WTC11 (cell line): Measurements from ENCODE around the gene LHFPL2. TPM values are rescaled to one million over a fixed set of nuclear protein-coding genes. Genes with fewer than 3 reads are reported as not detected.

ENCODE experiments used
- ATAC-seq: fragments of 200-7000 bp; cut with Tn5 transposase; 2 replicates; pipeline ENCODE4 v1.10.0; 2021; ENCODE audit warnings: mild to moderate bottlenecking, moderate library complexity
- CTCF ChIA-PET: fragments of 300-600 bp; sonication (Branson Sonifier 250); formaldehyde crosslinking; loops from one replicate; lab custom pipeline; 2021; ENCODE audit warnings: antibody characterized with exemption; lab: Charles Lee
- POLR2A ChIA-PET: fragments of 350-600 bp; sonication (Branson Sonifier 250); formaldehyde crosslinking; loops from one replicate; lab custom pipeline; 2021; ENCODE audit warnings: antibody characterized with exemption; lab: Charles Lee
- DNase-seq: peaks from one replicate; pipeline ENCODE4 v3.0.0; 2021; ENCODE audit warnings: low spot score
- H3K27ac Mint-ChIP-seq: 2 replicates; pipeline ENCODE4 v1.8.0; 2021; ENCODE audit warnings: mixed read lengths
- H3K27me3 Mint-ChIP-seq: 2 replicates; pipeline ENCODE4 v1.8.0; 2021; ENCODE audit warnings: low read depth, mild to moderate bottlenecking, moderate library complexity, mixed read lengths
- H3K36me3 Mint-ChIP-seq: 2 replicates; pipeline ENCODE4 v1.8.0; 2021; ENCODE audit warnings: mixed read lengths
- H3K4me1 Mint-ChIP-seq: 2 replicates; pipeline ENCODE4 v1.8.0; 2022; ENCODE audit warnings: mixed read lengths
- H3K4me3 Mint-ChIP-seq: 2 replicates; pipeline ENCODE4 v1.8.0; 2021; ENCODE audit warnings: mild to moderate bottlenecking, moderate library complexity, mixed read lengths
- H3K9me3 Mint-ChIP-seq: 2 replicates; pipeline ENCODE4 v1.8.0; 2021; ENCODE audit warnings: mixed read lengths
- FOXJ3 ChIP-seq: sonication (generic); formaldehyde crosslinking; IDR thresholded peaks from 2 replicates; pipeline ENCODE4 v1.9.0; 2021; ENCODE audit warnings: missing genetic modification reagents, mild to moderate bottlenecking, borderline replicate concordance
- FOXP1 ChIP-seq: sonication (generic); formaldehyde crosslinking; IDR thresholded peaks from 2 replicates; pipeline ENCODE4 v1.8.0; 2022; ENCODE audit warnings: missing genetic modification reagents, mild to moderate bottlenecking, moderate library complexity, borderline replicate concordance
- JAZF1 ChIP-seq: fragments of 250-450 bp; sonication (Bioruptor Pico); IDR thresholded peaks from 2 replicates; pipeline ENCODE4 v1.9.0; 2021; ENCODE audit warnings: moderate library complexity, mild to moderate bottlenecking, inconsistent platforms
- KAT7 ChIP-seq: sonication (generic); formaldehyde crosslinking; IDR thresholded peaks from 2 replicates; pipeline ENCODE4 v1.8.1; 2023; ENCODE audit warnings: missing genetic modification reagents, mild to moderate bottlenecking, borderline replicate concordance
- NFYB ChIP-seq: sonication (generic); formaldehyde crosslinking; conservative IDR thresholded peaks from 2 replicates; pipeline ENCODE4 v1.8.0; 2022; ENCODE audit warnings: low read depth, missing genetic modification reagents
- NR3C1 ChIP-seq: sonication (generic); formaldehyde crosslinking; conservative IDR thresholded peaks from 2 replicates; pipeline ENCODE4 v1.8.1; 2023; ENCODE audit warnings: low read depth, mild to moderate bottlenecking, missing genetic modification reagents
- PREB ChIP-seq: sonication (generic); formaldehyde crosslinking; IDR thresholded peaks from 2 replicates; pipeline ENCODE4 v1.8.1; 2022; ENCODE audit warnings: mild to moderate bottlenecking, missing genetic modification reagents, moderate library complexity, borderline replicate concordance
- PRRX2 ChIP-seq: fragments of 250-450 bp; sonication (Bioruptor Pico); IDR thresholded peaks from 2 replicates; pipeline ENCODE4 v1.8.0; 2021; ENCODE audit warnings: mild to moderate bottlenecking
- RELA ChIP-seq: sonication (generic); formaldehyde crosslinking; IDR thresholded peaks from 2 replicates; pipeline ENCODE4 v1.8.1; 2022; ENCODE audit warnings: missing genetic modification reagents, mild to moderate bottlenecking, borderline replicate concordance
- ZNF317 ChIP-seq: sonication (generic); formaldehyde crosslinking; IDR thresholded peaks from 2 replicates; pipeline ENCODE4 v1.8.1; 2023; ENCODE audit warnings: low read depth, mild to moderate bottlenecking, moderate library complexity, missing genetic modification reagents, borderline replicate concordance
- ZNF396 ChIP-seq: fragments of 250-450 bp; sonication (Bioruptor Pico); IDR thresholded peaks from 2 replicates; pipeline ENCODE4 v1.8.0; 2021; ENCODE audit warnings: mild to moderate bottlenecking, moderate library complexity, borderline replicate concordance
- ZNF416 ChIP-seq: fragments of 250-450 bp; sonication (Bioruptor Pico); IDR thresholded peaks from 2 replicates; pipeline ENCODE4 v1.9.0; 2021; ENCODE audit warnings: mild to moderate bottlenecking, inconsistent platforms
- total RNA-seq: library from RNA; stranded (reverse); gene quantifications from 3 replicates; pipeline ENCODE4 v1.2.3, GENCODE V29; 2021
- TF ChIP-seq, protein P1 (sequence below): fragments of 250-450 bp; sonication (Bioruptor Pico); conservative IDR thresholded peaks from 2 replicates; pipeline ENCODE4 v1.9.0; 2021; ENCODE audit warnings: mild to moderate bottlenecking
- TF ChIP-seq, protein P2 (sequence below): sonication (generic); formaldehyde crosslinking; IDR thresholded peaks from 2 replicates; pipeline ENCODE4 v1.8.1; 2023; ENCODE audit warnings: mild to moderate bottlenecking, missing genetic modification reagents, moderate library complexity
- TF ChIP-seq, protein P3 (sequence below): fragments of 250-450 bp; sonication (Bioruptor Pico); IDR thresholded peaks from 2 replicates; pipeline ENCODE4 v1.9.0; 2021; ENCODE audit warnings: mild to moderate bottlenecking, borderline replicate concordance

Gene LHFPL2
- total RNA-seq, 1 experiment from 2014 or later = 40.6 TPM

DNA sequence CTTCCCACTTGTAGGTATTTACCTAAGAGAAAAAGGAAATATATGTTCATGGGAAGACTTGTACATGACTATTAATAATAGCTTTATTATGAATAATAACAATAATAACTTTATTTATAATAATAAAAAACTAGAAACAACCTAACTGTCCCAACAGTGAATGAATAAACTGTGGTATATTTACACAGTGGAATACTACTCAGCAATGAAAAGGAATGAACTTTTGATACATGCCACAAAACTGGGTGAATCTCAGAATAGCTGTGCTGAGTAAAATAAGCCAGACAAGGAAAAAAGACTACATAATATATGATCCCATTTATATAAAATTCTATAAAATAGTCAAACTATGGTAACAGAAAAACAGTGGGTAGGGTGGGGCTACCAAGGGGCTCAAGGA lies 199.5 kb downstream of the LHFPL2 start (continued):
- TF ChIP-seq, protein P1, sequence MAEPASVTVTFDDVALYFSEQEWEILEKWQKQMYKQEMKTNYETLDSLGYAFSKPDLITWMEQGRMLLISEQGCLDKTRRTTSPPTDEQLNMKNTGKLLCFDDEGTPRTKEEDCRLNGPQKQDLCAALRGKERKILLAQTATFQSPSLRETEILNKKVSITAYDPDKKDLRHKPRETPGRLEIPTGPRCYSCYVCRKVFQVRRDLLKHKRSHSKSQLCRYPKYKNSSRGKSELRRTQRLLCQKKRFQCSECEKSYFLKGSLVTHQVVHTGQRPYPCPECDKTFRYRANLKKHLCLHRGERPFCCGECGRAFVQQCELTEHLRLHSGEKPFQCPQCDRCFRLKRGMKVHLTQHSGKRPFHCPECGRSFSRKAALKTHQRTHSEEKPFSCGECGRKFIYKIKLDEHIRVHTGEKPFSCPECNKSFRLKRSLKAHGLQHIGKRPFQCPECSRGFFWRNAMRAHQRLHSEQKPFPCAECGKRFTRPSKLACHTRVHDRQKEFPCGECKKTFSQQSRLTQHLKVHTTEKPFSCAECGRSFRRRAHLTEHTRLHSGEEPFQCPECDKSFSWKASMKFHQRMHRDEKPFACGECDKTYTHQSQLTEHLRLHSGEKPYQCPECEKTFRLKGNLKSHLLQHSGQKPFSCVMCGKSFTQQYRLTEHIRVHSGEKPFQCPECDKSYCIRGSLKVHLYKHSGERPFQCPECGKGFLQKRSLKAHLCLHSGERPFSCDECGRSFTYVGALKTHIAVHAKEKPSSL = no peak
- TF ChIP-seq, protein P2, sequence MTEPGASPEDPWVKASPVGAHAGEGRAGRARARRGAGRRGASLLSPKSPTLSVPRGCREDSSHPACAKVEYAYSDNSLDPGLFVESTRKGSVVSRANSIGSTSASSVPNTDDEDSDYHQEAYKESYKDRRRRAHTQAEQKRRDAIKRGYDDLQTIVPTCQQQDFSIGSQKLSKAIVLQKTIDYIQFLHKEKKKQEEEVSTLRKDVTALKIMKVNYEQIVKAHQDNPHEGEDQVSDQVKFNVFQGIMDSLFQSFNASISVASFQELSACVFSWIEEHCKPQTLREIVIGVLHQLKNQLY (CRISPR knock-in tag) = no peak
- no peak for TF ChIP-seq RELA (CRISPR knock-in tag)
- TF ChIP-seq FOXP1 = no peak
- no peak for TF ChIP-seq PRRX2 (CRISPR knock-in tag)

GRCh38 chr5:78447775-78448424 lies 200.7 kb downstream of the LHFPL2 start:
- Mint-ChIP-seq H3K27me3 (no peaks in the 10 kb centered on the region), H3K4me1 (no peaks in the 10 kb centered on the region), H3K9me3 (peaks cover 15% of the 10 kb centered on the region), H3K27ac (no peak overlapping the region), H3K36me3 (peaks cover 31% of the 10 kb centered on the region), H3K4me3 (no peak overlapping the region)
- CTCF ChIA-PET = no interaction called here
- no peak for ATAC-seq
- POLR2A ChIA-PET = no interaction called here
- no peak for DNase-seq
- TF ChIP-seq ZNF317 (CRISPR knock-in tag) (no peak), NFYB (CRISPR knock-in tag) (no peak), ZNF396 (CRISPR knock-in tag) (no peak), FOXJ3 (CRISPR knock-in tag) (no peak), NR3C1 (CRISPR knock-in tag) (no peak), JAZF1 (CRISPR knock-in tag) (no peak), PRRX2 (CRISPR knock-in tag) (no peak), PREB (no peak), KAT7 (CRISPR knock-in tag) (no peak), ZNF416 (CRISPR knock-in tag) (no peak)
- TF ChIP-seq, protein P3, sequence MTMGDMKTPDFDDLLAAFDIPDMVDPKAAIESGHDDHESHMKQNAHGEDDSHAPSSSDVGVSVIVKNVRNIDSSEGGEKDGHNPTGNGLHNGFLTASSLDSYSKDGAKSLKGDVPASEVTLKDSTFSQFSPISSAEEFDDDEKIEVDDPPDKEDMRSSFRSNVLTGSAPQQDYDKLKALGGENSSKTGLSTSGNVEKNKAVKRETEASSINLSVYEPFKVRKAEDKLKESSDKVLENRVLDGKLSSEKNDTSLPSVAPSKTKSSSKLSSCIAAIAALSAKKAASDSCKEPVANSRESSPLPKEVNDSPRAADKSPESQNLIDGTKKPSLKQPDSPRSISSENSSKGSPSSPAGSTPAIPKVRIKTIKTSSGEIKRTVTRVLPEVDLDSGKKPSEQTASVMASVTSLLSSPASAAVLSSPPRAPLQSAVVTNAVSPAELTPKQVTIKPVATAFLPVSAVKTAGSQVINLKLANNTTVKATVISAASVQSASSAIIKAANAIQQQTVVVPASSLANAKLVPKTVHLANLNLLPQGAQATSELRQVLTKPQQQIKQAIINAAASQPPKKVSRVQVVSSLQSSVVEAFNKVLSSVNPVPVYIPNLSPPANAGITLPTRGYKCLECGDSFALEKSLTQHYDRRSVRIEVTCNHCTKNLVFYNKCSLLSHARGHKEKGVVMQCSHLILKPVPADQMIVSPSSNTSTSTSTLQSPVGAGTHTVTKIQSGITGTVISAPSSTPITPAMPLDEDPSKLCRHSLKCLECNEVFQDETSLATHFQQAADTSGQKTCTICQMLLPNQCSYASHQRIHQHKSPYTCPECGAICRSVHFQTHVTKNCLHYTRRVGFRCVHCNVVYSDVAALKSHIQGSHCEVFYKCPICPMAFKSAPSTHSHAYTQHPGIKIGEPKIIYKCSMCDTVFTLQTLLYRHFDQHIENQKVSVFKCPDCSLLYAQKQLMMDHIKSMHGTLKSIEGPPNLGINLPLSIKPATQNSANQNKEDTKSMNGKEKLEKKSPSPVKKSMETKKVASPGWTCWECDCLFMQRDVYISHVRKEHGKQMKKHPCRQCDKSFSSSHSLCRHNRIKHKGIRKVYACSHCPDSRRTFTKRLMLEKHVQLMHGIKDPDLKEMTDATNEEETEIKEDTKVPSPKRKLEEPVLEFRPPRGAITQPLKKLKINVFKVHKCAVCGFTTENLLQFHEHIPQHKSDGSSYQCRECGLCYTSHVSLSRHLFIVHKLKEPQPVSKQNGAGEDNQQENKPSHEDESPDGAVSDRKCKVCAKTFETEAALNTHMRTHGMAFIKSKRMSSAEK (CRISPR knock-in tag) = no peak
- TF ChIP-seq, all 79 proteins: peak for 0
